Osteocyte (in vitro differentiated cells): ENCODE measurements around the gene AMY2A. TPM values are rescaled to one million over a fixed set of nuclear protein-coding genes. Genes with fewer than 3 reads are reported as not detected.
"Not testable (repeated sequence)": the region's sequence is repeated elsewhere in the genome, so short reads cannot be mapped to it uniquely, and the experiment has no call there.

Experiments used
- DNase-seq: peaks from one replicate; pipeline ENCODE4 v3.0.0; 2021; ENCODE audit warnings: mixed read lengths; ENCODE audit not compliant: unreplicated experiment; ENCODE audit errors: extremely low spot score
- H3K27ac Mint-ChIP-seq: one replicate; pipeline ENCODE4 v1.8.0; 2021; ENCODE audit warnings: mild to moderate bottlenecking, mixed read lengths; ENCODE audit not compliant: unreplicated experiment
- H3K27me3 Mint-ChIP-seq: one replicate; pipeline ENCODE4 v1.8.0; 2021; ENCODE audit warnings: mixed read lengths; ENCODE audit not compliant: unreplicated experiment
- H3K36me3 Mint-ChIP-seq: one replicate; pipeline ENCODE4 v1.8.0; 2021; ENCODE audit warnings: mixed read lengths; ENCODE audit not compliant: unreplicated experiment
- H3K4me1 Mint-ChIP-seq: one replicate; pipeline ENCODE4 v1.8.0; 2021; ENCODE audit warnings: mixed read lengths; ENCODE audit not compliant: unreplicated experiment
- H3K4me3 Mint-ChIP-seq: one replicate; pipeline ENCODE4 v1.8.0; 2021; ENCODE audit warnings: mild to moderate bottlenecking, moderate library complexity, mixed read lengths; ENCODE audit not compliant: unreplicated experiment
- H3K9me3 Mint-ChIP-seq: one replicate; pipeline ENCODE4 v1.8.0; 2021; ENCODE audit warnings: mixed read lengths; ENCODE audit not compliant: unreplicated experiment
- total RNA-seq: library from RNA; stranded (reverse); gene quantifications from 2 replicates; pipeline ENCODE4 v1.2.1, GENCODE V29; 2021

Gene AMY2A
- total RNA-seq, 1 donor from 2014 or later, result not detected

- not testable (repeated sequence) for H3K27me3 Mint-ChIP-seq, H3K9me3 Mint-ChIP-seq, H3K4me1 Mint-ChIP-seq, H3K27ac Mint-ChIP-seq, H3K4me3 Mint-ChIP-seq, H3K36me3 Mint-ChIP-seq, DNase-seq
Observed at GRCh38 chr1:103655460-103655859, 38.2 kb downstream of the AMY2A start, which contains the start of gene AMY1A. TSS of gene AMY1A (plus strand) at chr1:103655760. CDS start at chr1:103656331, 571 bp downstream.

Other genes with a start within 250 kb of the AMY2A start
- gene RNPC3, start 91.7 kb upstream of the AMY2A start, total RNA-seq, result 18.8 and 23.2 TPM in 2 replicates
- gene AMY2B, start 45.8 kb upstream of the AMY2A start, total RNA-seq, result 8.2 and 10.0 TPM in 2 replicates
- gene AMY1A, start 38.3 kb downstream of the AMY2A start, total RNA-seq, result not detected in 2 replicates
- not detected in 2 replicates for gene AMY1B, start 78.8 kb downstream of the AMY2A start, total RNA-seq
- gene AMY1C, start 132.5 kb downstream of the AMY2A start, total RNA-seq, result not detected in 2 replicates